Measurements from ENCODE around the gene OCRL.

The OCRL gene

DNA sequence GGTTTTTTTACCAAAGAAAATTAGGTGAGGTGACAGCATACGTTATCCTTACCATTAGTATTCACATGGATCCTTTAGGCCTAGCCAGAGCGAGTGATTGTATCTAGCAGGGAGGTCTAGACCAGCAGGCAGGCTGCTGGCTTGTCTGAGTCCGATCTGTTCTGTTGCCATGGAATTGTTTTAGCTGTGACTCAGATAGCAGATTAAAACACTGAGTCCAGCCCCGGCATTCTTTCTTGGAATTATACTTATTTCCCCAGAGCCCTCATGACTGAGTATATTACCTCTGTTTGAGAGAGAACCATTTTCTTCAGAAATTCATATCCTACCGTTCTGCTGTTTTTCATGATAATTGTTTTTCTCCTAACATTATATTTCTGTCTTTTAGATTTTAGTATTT is 37.4 kb downstream of the OCRL start:
- DNase-seq (ENCODE audit: low read depth) = peak; percentile 50
- H3K4me3 ChIP-seq (ENCODE audit: low read depth, low read length) = no peak overlapping the region

DNA sequence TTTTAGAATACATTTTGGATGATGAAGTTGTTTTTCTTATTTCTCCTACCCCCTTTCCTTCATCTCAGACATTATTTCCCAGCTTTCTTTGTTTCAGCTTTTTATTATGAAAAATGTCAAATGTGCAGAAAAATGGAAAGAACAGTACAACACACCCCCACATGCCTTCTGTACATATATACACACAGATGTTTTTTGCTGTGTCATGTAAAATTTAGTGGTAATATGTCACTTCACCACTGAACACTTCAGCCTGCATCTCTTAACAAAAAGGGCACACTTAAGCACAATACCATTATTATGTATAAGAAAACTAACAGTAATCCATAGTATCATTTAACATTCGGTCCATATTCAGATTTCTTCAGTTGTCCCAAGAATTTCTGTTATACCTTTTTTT is 37.8 kb downstream of the OCRL start:
- H3K4me3 ChIP-seq (ENCODE audit: low read depth, low read length) = no peak overlapping the region
- DNase-seq (ENCODE audit: low read depth) = no peak

DNA sequence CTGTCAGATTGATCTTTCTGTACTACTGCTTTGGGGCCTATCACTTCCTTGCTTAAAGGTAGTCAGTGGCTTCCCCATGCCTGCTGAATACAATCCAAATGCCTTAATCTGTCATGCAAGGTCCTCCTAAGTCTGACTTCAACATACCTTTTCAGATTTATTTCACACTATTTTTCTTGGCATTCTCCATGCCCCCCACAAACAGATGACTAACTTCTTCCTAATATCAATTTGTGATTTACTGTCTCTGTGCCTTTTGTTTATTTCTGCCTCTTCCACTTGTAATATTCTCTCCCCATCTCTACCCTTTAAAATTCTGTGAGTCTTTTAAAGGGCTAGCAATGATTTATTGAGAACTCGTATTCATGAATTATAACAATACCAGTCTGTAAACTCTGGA is 41.8 kb downstream of the OCRL start:
- no peak overlapping the region for H3K4me3 ChIP-seq (ENCODE audit: low read depth, low read length)
- DNase-seq (ENCODE audit: low read depth) = no peak

DNA sequence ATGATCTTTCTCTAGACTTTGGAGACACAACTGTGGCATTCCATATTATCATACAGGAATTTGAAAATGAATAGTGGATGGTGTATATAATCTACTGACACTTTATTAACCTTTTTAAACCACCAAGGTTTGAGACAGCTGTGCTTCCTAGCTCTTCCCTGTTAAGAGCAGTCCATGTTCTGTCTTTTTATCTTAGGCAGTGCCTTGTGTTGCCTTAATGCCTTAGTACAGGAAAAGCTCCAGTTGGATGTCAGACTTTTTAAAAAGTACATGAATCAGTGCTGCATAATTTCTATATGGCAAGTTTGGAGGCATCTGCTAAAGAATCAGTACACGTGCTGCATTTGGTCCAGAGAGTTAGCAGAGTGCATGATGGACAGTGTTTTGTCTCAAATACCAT is 45.1 kb downstream of the OCRL start:
- H3K4me3 ChIP-seq (ENCODE audit: low read depth, low read length) = no peak overlapping the region
- DNase-seq (ENCODE audit: low read depth) = no peak

DNA sequence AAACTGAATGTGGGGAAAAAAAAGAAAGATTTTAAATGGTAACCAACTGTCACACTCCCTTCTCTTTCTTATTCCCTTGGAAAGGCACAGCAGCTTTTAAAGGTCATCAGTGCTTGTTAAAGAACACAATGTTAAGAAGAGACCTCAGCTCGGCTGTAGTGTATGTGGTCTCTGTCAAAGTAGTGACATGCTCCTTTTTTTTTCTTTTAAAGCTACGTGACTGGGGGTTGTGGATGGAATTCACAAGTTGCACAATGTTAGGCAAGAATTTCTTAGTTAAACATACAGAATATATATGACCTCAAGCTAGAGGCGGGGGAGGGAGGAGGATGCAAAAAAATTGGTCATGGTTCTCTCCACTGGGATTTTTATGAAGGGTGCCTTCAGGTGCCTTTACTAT is 45.6 kb downstream of the OCRL start:
- no peak for DNase-seq (ENCODE audit: low read depth)

DNA sequence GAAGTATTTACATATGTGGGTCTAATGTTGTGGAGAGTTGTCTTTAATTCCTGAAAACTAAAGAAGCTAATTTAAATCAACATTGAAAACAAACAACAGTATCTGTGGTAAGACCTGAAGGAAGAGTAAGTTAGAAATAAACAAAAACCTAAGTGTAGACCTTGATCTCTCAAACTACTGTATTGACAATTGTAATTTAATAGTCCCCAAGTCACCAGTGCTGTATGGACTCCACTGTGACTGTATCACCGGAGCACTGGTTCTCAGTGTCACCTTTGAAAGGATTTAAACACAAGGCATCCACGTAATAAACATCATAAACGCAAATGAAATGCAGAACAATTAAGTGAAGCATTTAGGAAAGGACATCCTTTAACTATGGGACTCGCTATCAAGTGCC is 46.4 kb downstream of the OCRL start:
- H3K4me3 ChIP-seq (ENCODE audit: low read depth, low read length) = no peak overlapping the region

More for the DNA sequence above, 45.6 kb downstream of the OCRL start:
- no peak overlapping the region for H3K4me3 ChIP-seq (ENCODE audit: low read depth, low read length)

DNA sequence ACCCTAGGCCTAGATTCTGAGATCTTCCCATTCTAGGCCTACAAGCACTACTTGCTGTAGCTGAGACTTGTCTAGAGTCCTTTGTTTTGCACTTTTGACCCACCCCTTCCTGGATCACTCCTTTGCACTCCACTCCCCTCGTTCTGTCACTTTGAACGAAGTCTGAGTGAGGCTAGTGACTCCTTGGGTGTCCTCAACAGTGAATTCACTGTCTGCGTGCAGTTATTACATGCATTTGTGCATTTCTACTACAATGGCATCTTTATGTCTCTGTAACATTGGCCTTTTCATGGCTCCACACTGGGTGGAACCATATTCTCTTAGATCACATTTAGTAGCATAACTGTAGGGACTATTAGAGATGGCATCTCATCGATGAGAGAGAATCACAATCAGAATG is 50.5 kb downstream of the OCRL start:
- H3K4me3 ChIP-seq (ENCODE audit: low read depth, low read length) = no peak overlapping the region
- DNase-seq (ENCODE audit: low read depth) = no peak

More for the DNA sequence above, 46.4 kb downstream of the OCRL start:
- DNase-seq (ENCODE audit: low read depth) = no peak

DNA sequence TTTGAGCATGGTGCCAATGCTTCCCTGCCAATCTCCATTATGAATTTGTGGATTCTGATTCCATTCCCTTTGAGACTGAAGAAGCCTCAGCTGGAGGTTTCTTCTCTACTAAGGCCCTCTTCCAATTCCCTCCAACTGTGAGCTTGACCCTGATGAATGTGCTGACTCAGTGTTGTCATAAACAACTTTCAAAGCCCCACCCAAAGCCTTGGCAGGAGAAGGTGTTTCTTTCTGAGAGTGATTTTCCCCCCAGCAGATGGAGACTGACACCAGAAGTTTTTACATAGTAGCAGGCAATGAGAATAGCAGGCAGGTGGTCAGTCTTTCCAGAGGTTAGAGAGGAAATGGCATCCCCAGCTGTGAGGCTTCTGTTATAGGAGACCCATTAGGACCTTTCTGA is 53.1 kb downstream of the OCRL start:
- DNase-seq (ENCODE audit: low read depth) = peak; percentile 23
- no peak overlapping the region for H3K4me3 ChIP-seq (ENCODE audit: low read depth, low read length)

DNA sequence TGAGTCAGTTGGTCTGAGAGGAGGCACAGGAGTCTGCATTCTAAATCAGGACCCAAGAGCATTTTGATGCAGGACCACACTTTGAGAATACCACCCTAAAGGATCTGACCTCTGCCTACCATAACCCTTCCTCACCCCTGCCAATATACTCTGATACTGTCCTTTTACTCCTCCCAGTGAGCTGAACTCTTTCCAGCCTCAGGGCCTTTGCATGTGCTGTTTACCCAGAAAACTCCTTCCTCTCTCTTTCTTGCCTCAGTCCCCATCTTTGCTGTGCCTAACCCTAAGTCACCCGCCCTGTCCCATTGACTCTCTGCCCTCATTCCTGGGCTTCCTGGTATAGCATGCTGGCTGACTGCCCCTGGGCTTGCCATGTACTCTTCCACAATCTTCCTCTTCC is 54.7 kb downstream of the OCRL start:
- H3K4me3 ChIP-seq (ENCODE audit: low read depth, low read length) = no peak overlapping the region
- no peak for DNase-seq (ENCODE audit: low read depth)

DNA sequence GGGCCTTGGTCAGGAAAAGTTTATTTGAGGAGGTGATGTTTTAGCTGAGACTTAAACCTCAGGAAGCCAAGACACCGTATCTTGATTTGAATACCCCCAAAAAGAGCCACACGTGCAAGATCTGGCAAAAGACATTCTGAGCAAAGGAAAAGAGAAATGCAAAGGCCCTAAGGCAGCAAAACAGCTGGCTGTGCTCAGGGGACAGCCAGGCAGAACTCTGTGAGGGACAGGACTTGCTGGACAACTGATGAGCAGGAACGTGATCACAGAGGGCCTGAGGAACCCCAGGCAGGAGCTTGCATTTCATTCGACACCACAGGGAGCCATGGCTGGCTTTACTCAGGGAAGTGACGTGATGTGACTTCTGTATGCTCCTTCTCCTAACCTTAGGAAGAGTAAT is 56.0 kb downstream of the OCRL start:
- DNase-seq (ENCODE audit: low read depth) = no peak
- H3K4me3 ChIP-seq (ENCODE audit: low read depth, low read length) = no peak overlapping the region

DNA sequence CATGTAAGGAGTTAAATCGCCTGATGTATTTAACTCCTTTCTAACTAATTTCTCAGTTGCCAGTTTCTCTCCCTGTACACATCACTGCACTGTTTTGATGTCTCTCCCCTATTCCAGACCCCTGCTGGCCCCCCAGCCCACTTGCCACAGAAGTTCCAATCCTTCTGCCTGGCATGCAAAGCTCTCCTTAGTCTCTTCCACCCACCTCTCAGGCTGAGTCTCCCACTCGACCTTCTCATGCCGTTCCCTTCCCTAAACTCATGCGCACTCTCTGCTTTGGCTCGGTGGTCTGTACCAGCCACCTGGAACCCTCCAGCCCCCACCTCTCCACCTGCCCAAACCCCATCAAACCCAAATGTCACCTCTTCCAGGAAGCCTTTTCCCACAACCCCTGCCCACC is 57.8 kb downstream of the OCRL start:
- H3K4me3 ChIP-seq (ENCODE audit: low read depth, low read length) = no peak overlapping the region
- no peak for DNase-seq (ENCODE audit: low read depth)

DNA sequence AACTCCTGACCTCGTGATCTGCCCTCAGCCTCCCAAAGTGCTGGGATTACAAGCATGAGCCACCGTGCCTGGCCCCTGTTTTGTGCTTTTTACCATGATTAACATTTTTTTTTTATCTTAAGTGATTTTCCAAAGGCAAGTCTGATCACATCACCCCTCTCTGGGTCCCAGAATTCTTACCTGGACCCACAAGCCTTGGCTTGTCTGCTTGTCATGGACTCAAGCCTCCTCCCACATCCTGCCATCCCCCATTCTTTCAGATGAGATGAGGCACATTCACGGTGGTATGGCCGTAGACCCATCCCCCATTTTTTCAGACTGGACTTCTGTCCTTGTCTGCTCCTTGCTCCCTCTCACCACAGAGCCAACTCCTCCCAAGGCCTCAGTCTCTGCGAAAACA is 59.4 kb downstream of the OCRL start:
- DNase-seq (ENCODE audit: low read depth) = no peak
- no peak overlapping the region for H3K4me3 ChIP-seq (ENCODE audit: low read depth, low read length)

DNA sequence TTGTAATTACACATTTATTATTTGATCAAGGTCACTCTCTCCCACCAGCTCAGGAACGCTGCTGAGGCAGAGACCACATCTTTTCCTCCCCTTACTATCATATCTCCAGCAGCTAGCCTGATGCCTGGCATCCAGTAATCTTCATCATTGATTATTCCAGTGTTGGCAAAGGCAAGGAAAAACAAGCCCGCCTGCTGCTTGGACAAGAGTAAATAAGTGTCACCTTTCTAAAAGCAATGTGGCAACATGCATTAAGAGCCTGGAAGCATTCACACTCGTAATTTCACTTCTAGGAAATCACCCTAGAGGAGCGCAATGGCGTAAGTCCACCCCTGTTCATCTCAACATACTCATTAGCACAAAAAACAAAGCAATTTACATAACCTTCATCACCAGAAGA is 59.9 kb downstream of the OCRL start:
- DNase-seq (ENCODE audit: low read depth) = no peak
- H3K4me3 ChIP-seq (ENCODE audit: low read depth, low read length) = no peak overlapping the region

DNA sequence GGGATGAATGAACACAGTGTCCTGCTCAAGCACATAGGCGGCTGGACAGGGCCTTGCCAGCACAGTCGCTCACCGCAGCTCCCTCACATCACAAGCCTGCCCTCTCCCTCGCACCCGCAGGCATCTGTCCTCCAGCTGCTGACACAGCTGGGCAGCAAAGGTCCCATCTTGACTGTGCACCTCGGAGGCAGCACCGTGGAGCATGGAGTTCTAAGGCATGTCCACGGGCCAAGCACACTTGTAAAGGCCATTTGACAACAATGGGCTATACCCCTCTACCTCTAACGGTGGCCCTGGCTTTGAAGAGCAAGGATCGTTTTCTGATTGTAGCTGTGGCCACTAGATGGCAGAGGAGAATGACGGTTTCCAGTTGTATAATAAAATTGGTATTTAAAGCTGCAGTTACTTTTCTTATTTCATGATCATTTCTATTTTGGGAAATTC is 60.9 kb downstream of the OCRL start:
- DNase-seq (ENCODE audit: low read depth) = no peak
- H3K4me3 ChIP-seq (ENCODE audit: low read depth, low read length) = no peak overlapping the region

DNA sequence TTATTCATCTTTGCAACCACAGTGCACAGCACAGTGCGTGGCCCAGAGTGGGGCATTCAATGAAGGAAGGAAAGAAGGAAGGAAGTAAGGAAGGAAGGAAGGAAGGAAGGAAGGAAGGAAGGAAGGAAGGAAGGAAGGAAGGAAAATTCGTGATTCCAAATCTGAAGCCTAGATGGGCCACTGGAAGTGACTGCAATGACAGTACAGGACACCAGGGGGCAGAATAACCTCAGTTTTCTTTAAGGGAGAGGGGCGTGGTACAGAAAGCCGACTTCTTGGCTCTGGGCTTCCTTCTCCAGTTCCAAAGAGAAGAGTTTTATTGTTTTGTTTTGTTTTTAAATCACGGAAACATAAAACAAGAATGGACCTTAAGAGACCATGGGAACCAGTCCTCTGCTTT is 66.9 kb downstream of the OCRL start:
- no peak for DNase-seq (ENCODE audit: low read depth)
- no peak overlapping the region for H3K4me3 ChIP-seq (ENCODE audit: low read depth, low read length)

DNA sequence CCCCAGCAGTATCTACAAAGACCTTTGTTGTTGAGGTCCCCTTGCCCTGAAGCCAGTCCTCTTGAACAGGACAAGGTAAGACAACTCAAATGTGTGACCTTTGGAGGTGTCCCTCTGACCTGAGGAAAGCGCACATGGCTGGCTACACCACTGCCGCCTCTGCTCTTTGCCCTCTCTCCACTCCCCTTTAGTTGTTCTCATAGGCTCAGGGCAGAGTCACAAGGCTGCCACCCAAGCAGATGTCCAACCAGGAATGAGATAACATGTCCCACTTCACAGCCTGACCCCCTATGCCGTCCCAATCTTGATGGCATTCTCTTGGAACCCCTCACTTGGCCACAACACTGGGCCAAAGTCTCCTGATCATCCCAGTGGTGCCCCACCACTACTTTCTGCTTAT is 68.4 kb downstream of the OCRL start:
- H3K4me3 ChIP-seq (ENCODE audit: low read depth, low read length) = no peak overlapping the region

DNA sequence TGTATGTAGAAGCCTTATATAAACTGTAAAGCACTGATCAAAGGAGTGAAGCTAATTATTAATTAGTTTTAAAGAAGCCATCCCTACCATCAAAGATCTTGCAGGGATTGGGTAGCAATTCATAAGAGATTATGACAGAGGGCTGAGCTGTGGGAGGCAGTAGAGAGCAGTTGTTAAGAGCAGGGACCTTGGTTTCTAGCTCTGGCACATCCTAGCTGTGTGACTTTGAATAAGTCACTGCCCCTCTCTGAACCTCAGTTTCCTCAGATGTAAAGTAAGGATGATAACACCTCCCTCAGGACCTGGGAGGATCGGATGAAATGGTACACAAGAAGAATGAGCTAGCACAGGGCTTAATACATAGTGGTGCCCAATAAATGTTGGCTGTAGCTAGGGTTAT is 69.3 kb downstream of the OCRL start:
- DNase-seq (ENCODE audit: low read depth) = no peak
- no peak overlapping the region for H3K4me3 ChIP-seq (ENCODE audit: low read depth, low read length)

More for the DNA sequence above, 68.4 kb downstream of the OCRL start:
- DNase-seq (ENCODE audit: low read depth) = no peak

DNA sequence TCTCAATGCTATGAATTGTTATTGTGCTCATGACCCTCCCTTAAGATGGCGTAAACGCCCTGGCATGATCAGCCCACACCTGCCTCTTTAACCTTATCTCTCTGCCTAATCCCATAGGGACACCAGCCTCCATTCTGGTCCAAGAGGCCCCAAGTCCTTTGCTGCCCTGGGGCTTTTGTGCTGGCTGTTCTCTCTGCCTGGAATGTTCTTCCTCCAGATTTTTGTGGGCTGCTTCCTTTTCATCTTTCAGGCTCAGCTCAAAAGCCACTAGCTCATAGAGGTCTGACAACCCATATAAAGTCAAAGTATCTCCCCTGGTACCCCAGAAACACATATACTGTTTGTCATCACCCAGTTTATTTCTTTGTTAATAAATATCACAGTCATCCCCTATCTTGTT is 72.3 kb downstream of the OCRL start:
- DNase-seq (ENCODE audit: low read depth) = no peak
- H3K4me3 ChIP-seq (ENCODE audit: low read depth, low read length) = no peak overlapping the region

DNA sequence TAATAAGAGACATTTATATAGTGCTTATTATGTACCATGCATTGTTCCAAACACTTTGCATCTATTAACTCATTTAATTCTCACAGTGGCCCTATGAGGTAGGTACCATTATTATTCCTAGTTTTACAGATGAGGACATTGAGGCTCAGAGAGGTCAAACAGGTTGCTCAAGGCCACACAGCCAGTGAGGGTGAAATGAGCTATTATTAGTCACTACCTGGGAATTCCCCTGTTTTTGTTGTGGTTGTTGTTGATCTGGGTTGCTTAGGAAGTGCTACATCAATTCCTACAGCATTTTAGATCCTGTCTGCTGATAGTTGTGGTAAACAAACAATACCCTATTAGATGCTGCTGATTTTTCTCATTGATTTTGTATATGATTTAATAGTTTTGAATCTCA is 73.5 kb downstream of the OCRL start:
- no peak overlapping the region for H3K4me3 ChIP-seq (ENCODE audit: low read depth, low read length)
- no peak for DNase-seq (ENCODE audit: low read depth)

DNA sequence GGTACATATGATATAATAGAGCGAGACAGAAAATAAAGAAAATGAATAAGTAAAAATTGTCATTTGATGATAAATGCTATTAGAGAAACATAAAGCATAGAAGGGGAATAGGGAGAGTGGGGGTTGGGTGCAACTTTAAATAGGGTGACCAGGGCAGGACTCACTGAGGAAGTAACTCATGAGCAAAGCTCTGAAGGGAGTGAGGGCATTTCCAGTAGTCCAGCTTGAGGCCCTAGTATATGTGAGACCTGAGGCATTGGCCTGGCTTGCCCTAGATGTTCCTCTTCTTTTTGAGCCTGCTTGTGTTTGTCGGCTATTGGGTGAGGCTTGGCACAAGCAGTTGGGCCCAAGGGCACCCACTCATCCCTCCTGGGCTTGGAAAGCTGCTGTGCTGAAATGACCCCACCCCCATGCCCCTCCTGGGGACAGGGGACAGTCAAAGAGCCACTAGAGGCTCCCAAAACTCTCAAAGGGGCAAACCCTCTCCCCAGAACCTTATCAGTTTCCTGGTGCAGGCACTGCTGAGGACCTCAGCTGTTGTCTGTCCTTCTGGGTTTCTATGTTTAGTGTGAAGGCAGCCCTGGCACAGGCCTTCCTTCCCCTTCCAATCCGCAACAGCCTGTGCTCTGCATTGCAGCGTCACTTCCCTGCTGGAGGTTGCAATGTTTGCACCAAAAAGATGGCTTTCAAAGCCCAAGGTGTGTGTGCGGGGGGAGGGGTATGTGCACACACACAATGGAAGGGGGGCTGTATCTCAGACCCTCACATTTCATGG is 74.6 kb downstream of the OCRL start:
- no peak overlapping the region for H3K4me3 ChIP-seq (ENCODE audit: low read depth, low read length)
- DNase-seq (ENCODE audit: low read depth) = no peak

DNA sequence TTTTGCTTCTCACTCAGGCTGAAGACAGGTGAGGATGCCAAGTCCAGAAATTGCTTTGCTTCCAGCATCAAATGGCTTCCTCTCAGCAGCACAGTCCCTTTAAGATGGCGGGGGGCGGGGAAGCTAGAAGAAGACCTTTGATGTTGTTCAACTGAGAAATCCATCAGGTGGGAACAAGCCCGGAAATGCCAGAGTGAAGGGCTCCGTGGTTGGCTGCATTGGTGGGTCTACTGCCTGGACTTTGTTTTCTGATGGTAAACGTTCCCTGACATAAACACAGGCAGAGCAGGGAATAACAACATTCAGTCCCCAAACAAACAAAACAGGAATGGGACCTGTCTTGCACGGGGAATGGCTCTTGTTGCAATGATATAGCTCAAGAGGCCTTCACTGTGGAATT is 77.4 kb downstream of the OCRL start:
- DNase-seq (ENCODE audit: low read depth) = no peak
- no peak overlapping the region for H3K4me3 ChIP-seq (ENCODE audit: low read depth, low read length)

DNA sequence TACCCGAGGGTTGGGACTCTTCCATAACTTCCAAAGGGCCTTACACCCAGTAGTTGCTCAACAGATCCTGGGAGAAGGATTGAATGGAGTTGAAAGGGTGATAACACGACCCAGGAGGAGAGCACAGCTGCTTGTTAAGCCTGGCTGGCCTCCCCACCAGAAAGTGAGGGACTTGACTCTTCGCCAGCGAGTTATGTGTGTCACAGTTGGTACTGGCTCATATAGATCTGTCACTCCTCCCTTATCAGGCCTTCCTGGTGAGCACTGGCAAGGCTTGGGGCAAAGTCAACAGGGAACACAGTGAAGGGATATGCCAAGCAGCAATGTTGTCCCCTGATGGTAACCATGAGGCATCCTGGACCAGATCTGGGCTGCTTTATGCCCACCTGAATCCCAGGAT is 78.9 kb downstream of the OCRL start:
- H3K4me3 ChIP-seq (ENCODE audit: low read depth, low read length) = no peak overlapping the region
- DNase-seq (ENCODE audit: low read depth) = no peak

Data from skeletal muscle cell (primary cell).